SK-MEL-5 (cell line): Measurements from ENCODE around the gene JCAD. TPM values are rescaled to one million over a fixed set of nuclear protein-coding genes. Genes with fewer than 3 reads are reported as not detected.

Experiments
- DNase-seq: peaks from one replicate; pipeline ENCODE4 v3.0.0-alpha.2; 2016; ENCODE audit warnings: low read depth, low spot score
- in situ Hi-C: cut with HindIII; loops from 2 replicates; pipeline ENCODE4 v1.10.0; 2016; ENCODE audit warnings: low sequenced_read_pairs, high pct_unique_total_duplicates, low pct_unique_long_range_greater_than_20kb
- total RNA-seq: library from RNA; depleted of rRNA; stranded (reverse); fragments of >200 nt; shearing (Covaris generic); gene quantifications from 2 replicates; pipeline ENCODE4 v1.2.3, GENCODE V29; 2014

The JCAD gene
- total RNA-seq, 1 experiment from 2014 or later = 0.53 TPM

DNA sequence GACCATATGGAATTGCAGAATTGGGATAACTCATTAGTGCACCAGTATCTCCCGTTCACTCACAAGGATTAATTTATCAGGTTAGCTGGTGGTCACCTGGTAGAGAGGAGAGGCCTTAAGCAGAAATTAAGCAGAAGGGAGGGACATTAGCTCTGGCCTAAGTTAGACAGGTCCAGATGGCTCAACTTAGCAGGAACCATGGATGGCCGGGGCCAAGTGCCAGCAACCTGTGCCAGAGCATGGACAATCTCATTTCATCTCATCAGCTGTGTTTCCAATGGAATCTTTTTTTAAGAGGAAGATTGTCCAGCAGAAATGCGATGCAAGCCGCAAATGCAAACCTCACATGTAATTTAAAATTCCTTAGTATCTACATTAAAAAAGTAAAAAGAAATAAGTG is 82.2 kb downstream of the JCAD start:
- in situ Hi-C loops = no loop called here
- DNase-seq = no peak

- DNase-seq = no peak
- in situ Hi-C loops = no loop called here
Observed at GRCh38 chr10:29976134-29976533, 83.3 kb downstream of the JCAD start.

- DNase-seq = no peak
- in situ Hi-C loops = no loop called here
Observed at GRCh38 chr10:29974773-29975172, 84.6 kb downstream of the JCAD start.

GRCh38 chr10:29973921-29974320 is 85.5 kb downstream of the JCAD start:
- in situ Hi-C loops = no loop called here
- DNase-seq = no peak

- no peak for DNase-seq
- in situ Hi-C loops = no loop called here
Observed at GRCh38 chr10:29970576-29970975, 88.8 kb downstream of the JCAD start.

GRCh38 chr10:29970012-29970396 is 89.4 kb downstream of the JCAD start:
- DNase-seq = no peak
- in situ Hi-C loops = no loop called here

GRCh38 chr10:29969255-29970011 is 90.0 kb downstream of the JCAD start:
- no peak for DNase-seq
- in situ Hi-C loops = no loop called here

GRCh38 chr10:29968585-29968984 is 90.8 kb downstream of the JCAD start:
- no peak for DNase-seq

GRCh38 chr10:29966269-29966668 is 93.1 kb downstream of the JCAD start:
- in situ Hi-C loops = no loop called here
- DNase-seq = no peak

More at GRCh38 chr10:29968585-29968984, 90.8 kb downstream of the JCAD start:
- in situ Hi-C loops = no loop called here
